Gastroesophageal sphincter (tissue), 4 donors: Measurements from ENCODE around the gene NDUFA12. TPM values are rescaled to one million over a fixed set of nuclear protein-coding genes. Genes with fewer than 3 reads are reported as not detected.

Experiments used
- ATAC-seq: fragments of 150-250 bp; one replicate; pipeline ENCODE4 v1.9.1; 2016; ENCODE audit warnings: mild to moderate bottlenecking, moderate library complexity
- H3K27ac ChIP-seq, 4 donors: fragments of 200-600 bp; sonication (generic) in 3 of 4; 1 replicate in 3 of 4; 2 replicates in 1 of 4; pipeline ENCODE4 v1.5.1; 2016 to 2019
- H3K27me3 ChIP-seq: fragments of 200-600 bp; sonication (generic); one replicate; pipeline ENCODE4 v1.5.1; 2019
- H3K36me3 ChIP-seq, 2 donors: fragments of 200-600 bp; sonication (generic); one replicate each; pipeline ENCODE4 v1.5.1; 2019; ENCODE audit warnings: control low read depth in 1 of 2
- H3K4me1 ChIP-seq, 3 donors: fragments of 200-600 bp; sonication (generic); 1 replicate in 2 of 3; 2 replicates in 1 of 3; pipeline ENCODE4 v1.5.1; 2016 to 2019; ENCODE audit warnings: control low read depth in 2 of 3
- H3K4me3 ChIP-seq, 2 donors: fragments of 200-600 bp; sonication (generic); one replicate each; pipeline ENCODE4 v1.5.1; 2019; ENCODE audit warnings: mild to moderate bottlenecking in 1 of 2, moderate library complexity in 1 of 2
- H3K9me3 ChIP-seq, 3 donors: fragments of 200-600 bp; sonication (generic); one replicate each; pipeline ENCODE4 v1.5.1; 2017 to 2019; ENCODE audit warnings: control low read depth in 2 of 3
- EP300 ChIP-seq: sonication (generic); formaldehyde crosslinking; IDR thresholded peaks from one replicate; pipeline ENCODE4 v1.6.1; 2017; ENCODE audit warnings: antibody characterized with exemption, mild to moderate bottlenecking
- POLR2A ChIP-seq, 2 donors: fragments of 450-650 bp; IDR thresholded peaks; one replicate each; pipeline ENCODE4 v1.6.1; 2017; ENCODE audit warnings: antibody characterized with exemption in 2 of 2, mild to moderate bottlenecking in 2 of 2, moderate library complexity in 1 of 2
- POLR2AphosphoS5 ChIP-seq: sonication (generic); formaldehyde crosslinking; IDR thresholded peaks from one replicate; pipeline ENCODE4 v1.6.1; 2017; ENCODE audit warnings: antibody characterized with exemption
- WGBS, 2 donors: methylation state at CpG; one replicate each; pipeline ENCODE4 v1.1.5; 2018; ENCODE audit warnings: low coverage in 1 of 2; 5-methylcytosine and 5-hydroxymethylcytosine counted together
- total RNA-seq, 4 donors: library from RNA; depleted of rRNA; stranded (reverse); fragments of >200 nt; gene quantifications; one replicate each; pipeline ENCODE4 v1.1.0, GENCODE V29; 2016
- TF ChIP-seq, protein P1 (sequence below), 4 experiments: fragments of 200-600 bp in 2 of 4; fragments of 450-650 bp in 2 of 4; sonication (generic) in 1 of 4; IDR thresholded peaks; one replicate each; pipeline ENCODE4 v1.5.1; 2017 to 2019; ENCODE audit warnings: antibody characterized with exemption in 4 of 4, mild to moderate bottlenecking in 2 of 4, moderate library complexity in 2 of 4

Gene NDUFA12
- total RNA-seq, 4 donors from 2014 or later = 113 to 135 (median 122) TPM

DNA sequence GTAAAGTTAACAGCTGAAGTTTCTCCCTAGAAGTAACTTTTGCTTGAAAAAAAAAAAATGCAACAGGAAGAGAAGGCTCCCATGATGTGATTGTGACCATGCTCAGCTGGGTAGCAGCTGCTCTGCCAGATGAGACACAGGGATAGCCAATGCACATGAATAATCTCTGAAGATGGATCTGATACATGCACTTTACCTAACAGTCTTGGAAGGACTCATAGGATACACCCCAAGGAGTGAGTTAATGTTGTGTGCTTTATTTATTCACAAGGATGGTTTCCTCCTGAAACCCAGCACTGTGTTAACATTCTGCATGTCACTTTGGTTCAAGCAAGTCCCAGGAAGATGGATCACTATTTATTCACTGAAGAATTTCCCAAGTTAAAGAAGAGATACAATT is 46.5 kb downstream of the NDUFA12 start:
- Histone ChIP-seq H3K27me3 (no peaks in the 10 kb centered on the region), H3K4me3 (no peak overlapping the region), H3K27ac (no peak overlapping the region), H3K36me3 (no peaks in the 10 kb centered on the region), H3K9me3 (no peaks in the 10 kb centered on the region), H3K4me1 (peaks cover 0 to 9% (median 0%) of the 10 kb centered on the region in 3 donors)
- TF ChIP-seq POLR2A (IDR thresholded peaks at IDR 0.05) = no peak
- TF ChIP-seq, protein P1, sequence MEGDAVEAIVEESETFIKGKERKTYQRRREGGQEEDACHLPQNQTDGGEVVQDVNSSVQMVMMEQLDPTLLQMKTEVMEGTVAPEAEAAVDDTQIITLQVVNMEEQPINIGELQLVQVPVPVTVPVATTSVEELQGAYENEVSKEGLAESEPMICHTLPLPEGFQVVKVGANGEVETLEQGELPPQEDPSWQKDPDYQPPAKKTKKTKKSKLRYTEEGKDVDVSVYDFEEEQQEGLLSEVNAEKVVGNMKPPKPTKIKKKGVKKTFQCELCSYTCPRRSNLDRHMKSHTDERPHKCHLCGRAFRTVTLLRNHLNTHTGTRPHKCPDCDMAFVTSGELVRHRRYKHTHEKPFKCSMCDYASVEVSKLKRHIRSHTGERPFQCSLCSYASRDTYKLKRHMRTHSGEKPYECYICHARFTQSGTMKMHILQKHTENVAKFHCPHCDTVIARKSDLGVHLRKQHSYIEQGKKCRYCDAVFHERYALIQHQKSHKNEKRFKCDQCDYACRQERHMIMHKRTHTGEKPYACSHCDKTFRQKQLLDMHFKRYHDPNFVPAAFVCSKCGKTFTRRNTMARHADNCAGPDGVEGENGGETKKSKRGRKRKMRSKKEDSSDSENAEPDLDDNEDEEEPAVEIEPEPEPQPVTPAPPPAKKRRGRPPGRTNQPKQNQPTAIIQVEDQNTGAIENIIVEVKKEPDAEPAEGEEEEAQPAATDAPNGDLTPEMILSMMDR (IDR thresholded peaks at IDR 0.05) = no peak
- TF ChIP-seq POLR2AphosphoS5 = no peak
- TF ChIP-seq EP300 = no peak
- no peak for ATAC-seq

DNA sequence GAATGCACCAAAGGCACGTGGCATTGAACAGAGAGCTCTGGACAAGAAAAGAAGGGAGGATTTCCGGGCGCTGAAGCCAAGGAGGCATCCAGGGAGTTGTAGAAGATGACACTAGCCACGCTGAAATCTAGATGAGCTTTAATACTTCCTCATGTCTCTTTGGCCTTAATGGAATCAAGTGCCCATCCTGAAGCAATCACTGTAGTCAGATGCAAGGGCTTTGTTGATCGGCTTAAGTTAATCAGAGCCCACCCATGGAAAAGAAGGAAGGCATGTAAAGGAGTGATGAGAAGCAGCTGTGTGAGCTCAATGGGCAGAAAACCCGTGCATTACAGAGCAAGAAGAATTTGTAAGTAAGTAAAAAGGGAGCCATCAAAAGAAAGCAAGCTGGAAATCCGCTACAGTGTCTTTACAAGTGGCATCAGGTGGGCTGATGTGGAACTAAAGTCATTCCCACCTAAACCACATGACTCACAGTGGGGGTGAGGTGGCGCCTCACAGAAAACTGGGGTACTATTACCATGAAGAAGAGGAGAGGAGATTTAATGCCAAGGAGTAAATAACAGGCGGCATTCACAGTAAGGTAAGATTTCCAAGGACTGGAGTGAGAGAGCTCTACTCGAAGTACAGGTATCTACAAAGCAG is 48.4 kb downstream of the NDUFA12 start:
- WGBS, 2 donors = 70 to 71% methylated on average over 8 to 10 of the region's 10 CpGs
- Histone ChIP-seq H3K27ac (no peak overlapping the region), H3K9me3 (no peaks in the 10 kb centered on the region), H3K4me3 (no peak overlapping the region), H3K27me3 (no peaks in the 10 kb centered on the region), H3K36me3 (no peaks in the 10 kb centered on the region), H3K4me1 (peaks cover 0 to 9% (median 0%) of the 10 kb centered on the region in 3 donors)
- TF ChIP-seq POLR2AphosphoS5 = no peak
- TF ChIP-seq EP300 = no peak
- TF ChIP-seq, protein P1 (IDR thresholded peaks at IDR 0.05) = no peak
- no peak for TF ChIP-seq POLR2A (IDR thresholded peaks at IDR 0.05)
- no peak for ATAC-seq

DNA sequence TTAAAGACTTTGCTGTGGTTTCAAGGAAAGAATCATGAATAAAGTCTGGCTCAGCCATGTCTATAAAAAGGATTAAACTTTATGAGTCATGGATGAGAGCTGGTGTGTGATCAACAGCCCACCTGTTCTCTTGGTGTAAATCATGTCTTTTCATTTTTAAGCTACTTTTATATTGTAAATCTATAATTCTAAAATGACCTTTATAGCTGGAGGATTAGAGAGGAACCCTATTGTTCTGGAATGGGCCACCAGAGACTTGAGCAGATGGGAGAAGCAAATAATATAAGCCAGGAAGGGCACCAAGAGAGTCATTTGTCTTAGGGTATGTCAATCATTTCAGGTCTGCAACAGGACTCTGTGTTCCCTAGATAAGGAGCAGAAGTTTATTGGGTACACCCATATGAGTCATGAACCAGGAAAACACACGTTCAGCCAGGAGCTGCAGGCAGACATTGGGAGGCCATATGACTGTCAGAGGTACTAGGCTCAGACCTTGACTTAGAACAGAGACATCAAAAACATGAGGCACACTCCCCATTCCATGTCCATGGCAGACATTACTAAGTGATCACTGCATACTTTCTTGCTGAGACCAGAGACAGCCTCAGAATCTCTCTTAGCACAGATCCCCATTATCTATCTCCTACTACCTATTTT is 49.3 kb downstream of the NDUFA12 start:
- 14% methylated on average over 1 of the region's 1 CpG; no CpG with 5 or more reads in 1 of the 2 donors for WGBS, 2 donors
- H3K9me3 ChIP-seq = no peaks in the 10 kb centered on the region
- no peak overlapping the region for H3K27ac ChIP-seq
- no peak overlapping the region for H3K4me3 ChIP-seq
- H3K36me3 ChIP-seq = no peaks in the 10 kb centered on the region
- no peaks in the 10 kb centered on the region for H3K27me3 ChIP-seq
- H3K4me1 ChIP-seq = peaks cover 0 to 9% (median 0%) of the 10 kb centered on the region in 3 donors
- TF ChIP-seq POLR2A (IDR thresholded peaks at IDR 0.05) = no peak
- no peak for TF ChIP-seq POLR2AphosphoS5
- TF ChIP-seq EP300 = no peak
- TF ChIP-seq, protein P1 (IDR thresholded peaks at IDR 0.05) = no peak
- ATAC-seq = no peak

DNA sequence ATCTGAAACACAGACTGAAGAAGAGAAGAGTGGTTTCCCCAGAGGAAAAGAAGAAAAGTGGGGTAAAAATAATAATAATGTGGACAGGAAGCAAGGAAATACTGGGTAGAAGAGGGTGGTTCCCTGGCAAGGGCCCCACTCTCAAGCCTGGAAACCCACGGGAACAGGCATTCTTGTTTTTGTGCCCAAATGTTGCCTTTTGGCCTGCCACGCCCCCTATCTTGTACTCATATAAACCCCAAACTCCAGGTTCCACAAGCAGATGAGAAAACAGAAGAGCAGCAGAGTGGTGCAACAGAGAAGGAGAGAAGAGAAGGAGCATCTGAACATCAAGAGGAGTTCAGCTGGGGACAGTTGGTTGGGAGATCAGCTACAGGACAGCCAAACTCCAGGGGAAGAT is 51.2 kb downstream of the NDUFA12 start:
- Histone ChIP-seq H3K27ac (no peak overlapping the region), H3K4me1 (peaks cover 0 to 8% (median 0%) of the 10 kb centered on the region in 3 donors), H3K4me3 (no peak overlapping the region), H3K36me3 (no peaks in the 10 kb centered on the region), H3K9me3 (no peaks in the 10 kb centered on the region), H3K27me3 (no peaks in the 10 kb centered on the region)
- no peak for ATAC-seq
- TF ChIP-seq POLR2AphosphoS5 = no peak
- WGBS, 2 donors = 52 to 56% methylated on average over 2 of the region's 2 CpGs

DNA sequence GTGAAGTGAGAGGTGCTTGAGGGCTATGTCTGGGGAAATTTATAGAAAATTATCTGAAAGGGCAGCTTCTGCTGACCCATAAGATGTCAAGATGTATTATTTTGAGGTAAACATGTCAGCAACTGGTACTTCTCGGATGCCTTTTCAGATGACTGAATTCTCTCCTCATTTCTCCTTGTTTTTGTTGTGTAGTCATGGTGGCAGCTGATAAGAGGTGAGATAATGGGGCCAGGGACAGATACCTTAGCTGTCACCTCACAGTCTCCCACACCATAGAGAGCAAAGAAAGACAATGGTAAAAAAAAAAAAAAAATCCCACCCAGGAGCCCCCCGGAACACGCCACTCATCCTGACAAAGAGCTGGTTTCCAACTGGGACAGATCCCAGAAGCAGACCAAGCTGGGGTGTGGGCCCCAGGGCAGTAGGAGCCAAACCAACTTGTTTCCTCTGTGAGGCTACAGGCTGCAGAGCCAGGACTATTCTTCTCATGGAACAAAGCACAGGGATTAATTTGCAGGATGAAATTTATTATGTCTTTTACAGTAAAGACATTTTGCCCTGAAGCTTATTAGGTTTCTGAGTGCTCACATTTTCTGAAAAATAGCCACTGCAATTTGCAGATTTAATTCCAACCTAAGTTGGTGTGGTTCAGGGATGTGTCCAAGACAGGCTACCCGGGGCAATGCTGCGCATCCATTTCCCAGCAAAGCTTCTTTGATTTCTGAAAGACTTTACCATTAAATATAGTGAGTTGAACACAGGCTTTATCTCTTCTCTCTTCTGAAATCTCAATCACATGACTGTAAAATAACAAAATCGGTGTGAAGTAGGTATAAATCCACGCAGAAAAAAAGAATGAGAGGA is 52.2 kb downstream of the NDUFA12 start:
- H3K36me3 ChIP-seq = no peaks in the 10 kb centered on the region
- TF ChIP-seq EP300 (no peak), POLR2A (IDR thresholded peaks at IDR 0.05) (no peak), POLR2AphosphoS5 (no peak)
- TF ChIP-seq, protein P1 (IDR thresholded peaks at IDR 0.05) = no peak
- no peaks in the 10 kb centered on the region for H3K4me1 ChIP-seq
- 50 to 73% methylated on average over 7 of the region's 7 CpGs for WGBS, 2 donors
- H3K4me3 ChIP-seq = no peak overlapping the region
- no peaks in the 10 kb centered on the region for H3K9me3 ChIP-seq
- ATAC-seq = no peak
- no peaks in the 10 kb centered on the region for H3K27me3 ChIP-seq
- no peak overlapping the region for H3K27ac ChIP-seq
